ENCODE results near the gene SPTAN1.
A peak's percentile ranks its signal among the peaks of the same experiment; 100 is the strongest.
"Not testable (repeated sequence)": the region's sequence is repeated elsewhere in the genome, so short reads cannot be mapped to it uniquely, and the experiment has no call there.

Gene SPTAN1

DNA sequence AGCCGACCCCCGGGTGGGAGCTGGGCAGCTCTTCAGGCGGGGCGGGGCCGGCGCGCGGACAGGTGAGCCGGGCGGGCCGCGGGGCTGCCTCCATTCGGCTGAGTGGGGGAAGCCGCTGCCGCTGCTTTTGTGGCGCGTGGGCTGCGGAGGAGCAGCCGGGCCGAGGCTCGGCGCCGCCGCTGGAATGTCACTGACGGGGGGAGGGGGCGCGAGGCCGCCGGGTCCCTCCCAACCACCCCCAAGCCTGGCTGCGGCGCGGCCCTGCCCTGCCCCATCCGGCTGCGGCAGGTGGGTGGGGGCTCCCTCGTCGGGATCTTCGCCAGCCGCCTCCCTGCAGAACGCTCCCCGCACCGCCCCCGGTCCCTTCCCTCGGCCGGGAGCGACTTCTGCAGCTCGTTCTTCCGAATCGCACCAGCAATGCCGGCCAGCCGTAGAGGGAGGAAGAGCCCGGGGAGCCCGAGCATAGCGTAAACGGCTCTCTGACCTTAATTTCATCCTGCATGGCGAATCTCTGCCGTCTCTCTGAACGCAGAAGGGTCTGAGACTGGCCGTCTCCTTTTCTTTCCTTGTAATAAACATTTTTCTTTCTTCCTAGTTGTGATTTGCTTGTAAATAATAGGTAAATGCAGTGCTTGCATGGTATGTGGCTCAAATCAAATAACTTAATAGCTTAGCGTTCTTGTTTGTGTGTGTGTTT is 505 bp downstream of the SPTAN1 start:
- peak; percentile 49 for DNase-seq (ENCODE audit: low spot score)

DNA sequence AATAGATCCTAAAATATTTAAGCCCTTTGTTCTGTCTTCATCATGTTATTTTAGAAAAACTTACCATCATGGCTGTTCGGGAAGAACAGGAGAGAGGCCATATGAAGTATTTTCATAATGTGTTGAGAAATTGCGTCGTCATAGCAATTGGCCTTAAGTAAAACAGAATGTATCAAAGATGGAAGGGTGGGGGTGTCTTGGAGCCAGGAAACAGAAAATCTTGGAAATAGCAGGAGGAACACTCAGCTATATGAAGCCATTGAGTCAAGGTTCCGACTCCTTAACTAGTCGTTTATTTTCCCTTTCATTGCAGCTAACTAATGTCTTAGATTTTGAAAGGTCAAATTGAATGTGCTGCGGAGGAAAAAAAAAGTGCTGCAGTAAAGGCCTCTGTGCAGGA is 1.3 kb downstream of the SPTAN1 start:
- DNase-seq (ENCODE audit: low spot score) = peak; percentile 11

DNA sequence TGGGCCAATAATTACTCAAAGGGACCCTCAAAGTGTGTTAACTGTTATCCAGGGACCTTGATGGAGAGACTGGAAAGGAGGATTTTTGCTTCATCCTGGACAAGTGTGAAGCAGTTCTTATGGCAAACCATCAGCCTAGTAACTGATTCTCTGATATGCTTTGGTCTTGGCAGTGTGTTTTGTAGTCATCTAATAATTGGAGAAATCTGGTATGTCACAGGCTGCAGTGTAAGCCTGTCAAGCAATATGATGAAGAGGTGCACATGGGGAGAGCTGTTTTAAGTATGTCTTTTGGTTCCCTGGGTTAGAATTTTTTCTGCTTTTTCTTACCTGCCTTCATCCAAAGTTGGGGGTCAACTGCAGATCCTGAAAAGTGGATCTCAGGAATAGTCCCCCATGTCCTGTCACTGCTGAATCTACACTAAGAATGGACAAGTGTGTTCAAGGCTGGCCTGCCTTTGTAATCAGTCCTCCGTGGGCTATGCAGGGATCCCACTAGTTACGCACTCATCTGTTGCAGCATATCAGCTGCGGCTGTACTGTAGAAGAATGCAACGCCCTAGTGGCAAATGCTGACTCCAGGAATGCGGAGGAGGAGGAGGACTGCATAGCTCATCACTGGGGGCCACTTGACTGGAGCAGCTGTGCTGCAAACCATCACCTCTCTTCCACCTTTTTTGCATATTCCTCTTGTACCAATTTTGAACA is 1.9 kb downstream of the SPTAN1 start:
- peak; percentile 35 for DNase-seq (ENCODE audit: low spot score)

DNA sequence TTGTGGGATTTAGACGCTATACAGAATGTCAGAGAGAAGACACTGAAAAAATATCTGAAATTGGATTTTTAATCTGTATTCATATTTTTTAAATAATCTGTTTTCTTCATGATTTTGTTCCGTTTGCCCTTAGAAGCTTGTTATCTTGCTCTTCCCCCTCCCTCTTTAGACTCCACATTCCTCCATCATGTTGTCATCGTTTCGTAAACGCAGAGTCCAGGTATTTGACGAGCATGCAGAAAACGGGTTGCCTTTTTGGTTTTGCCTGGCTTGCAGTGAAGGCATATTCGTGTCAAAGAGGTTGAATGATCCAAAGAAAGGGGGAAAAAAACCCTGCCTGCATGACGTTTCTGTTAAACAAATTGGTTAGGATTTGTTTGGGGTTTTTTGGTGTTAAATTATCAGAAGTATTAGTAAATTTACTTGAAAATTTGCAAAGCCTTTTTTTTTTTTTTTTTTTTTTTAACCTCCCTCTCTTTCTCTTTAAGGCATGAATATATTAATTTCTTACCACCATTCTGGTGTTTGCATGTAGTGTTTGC is 2.9 kb downstream of the SPTAN1 start:
- DNase-seq (ENCODE audit: low spot score) = no peak

DNA sequence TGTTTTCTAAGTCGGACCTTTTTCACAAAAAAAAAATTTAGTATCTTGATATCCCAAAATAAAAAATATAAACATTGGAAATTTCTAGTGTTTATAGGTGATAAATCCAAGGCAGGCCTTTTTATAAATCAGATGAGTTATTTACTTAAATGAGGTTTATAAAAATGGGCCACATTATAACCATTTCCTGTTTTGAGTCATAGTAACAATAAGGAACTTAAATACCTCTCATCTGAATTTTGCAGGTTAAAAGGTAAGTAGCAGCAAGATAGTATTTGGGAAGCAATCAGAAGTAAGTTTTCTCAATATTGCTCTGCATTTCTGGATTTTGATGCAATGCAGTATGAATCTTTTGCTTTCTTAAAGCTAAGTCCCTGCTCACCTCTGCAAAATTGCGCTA is 3.9 kb downstream of the SPTAN1 start:
- no peak for DNase-seq (ENCODE audit: low spot score)

GRCh38 chr9:128556926-128557634 is 4.7 kb downstream of the SPTAN1 start:
- no peak for DNase-seq (ENCODE audit: low spot score)

GRCh38 chr9:128558431-128559310 is 6.3 kb downstream of the SPTAN1 start:
- peak; percentile 24 for DNase-seq (ENCODE audit: low spot score)

DNA sequence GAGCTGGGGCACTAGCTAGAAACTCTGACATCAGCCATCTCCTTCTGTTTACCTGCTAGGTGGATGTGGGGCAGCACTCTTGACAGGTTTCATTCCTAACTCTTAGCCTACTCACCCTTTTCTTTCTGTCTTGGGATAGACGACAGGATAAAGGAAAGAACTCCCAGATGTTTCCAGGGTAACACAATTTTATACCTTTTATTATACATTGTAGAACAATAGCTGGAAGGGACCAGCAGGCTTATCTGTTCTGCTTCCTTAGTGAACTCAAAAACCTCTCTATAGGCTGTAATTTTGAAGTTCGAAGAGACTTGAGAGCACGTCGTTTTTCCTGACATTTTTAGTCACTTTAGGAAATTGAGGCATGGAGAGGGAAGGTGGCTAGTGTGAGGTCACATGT is 13.2 kb downstream of the SPTAN1 start:
- DNase-seq (ENCODE audit: low spot score) = no peak

GRCh38 chr9:128568470-128569078 is 16.2 kb downstream of the SPTAN1 start:
- no peak for DNase-seq (ENCODE audit: low spot score)

GRCh38 chr9:128575469-128575868 is 23.1 kb downstream of the SPTAN1 start:
- no peak for DNase-seq (ENCODE audit: low spot score)

GRCh38 chr9:128575916-128576315 is 23.5 kb downstream of the SPTAN1 start:
- no peak for DNase-seq (ENCODE audit: low spot score)

DNA sequence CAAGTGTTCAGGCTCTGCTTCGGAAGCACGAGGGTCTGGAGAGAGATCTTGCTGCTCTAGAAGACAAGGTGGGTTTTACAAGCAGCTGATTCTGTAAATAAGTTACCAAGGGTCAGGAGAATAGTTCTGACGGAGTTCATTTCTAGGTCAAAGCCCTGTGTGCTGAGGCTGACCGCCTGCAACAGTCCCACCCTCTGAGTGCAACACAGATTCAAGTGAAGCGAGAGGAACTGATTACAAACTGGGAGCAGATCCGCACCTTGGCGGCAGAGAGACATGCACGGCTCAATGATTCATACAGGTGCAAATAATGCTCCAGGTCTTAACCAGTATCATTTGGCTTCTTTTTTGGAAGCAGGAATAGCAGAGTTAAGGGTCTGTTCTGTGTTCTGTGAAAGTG is 24.8 kb downstream of the SPTAN1 start:
- no peak for DNase-seq (ENCODE audit: low spot score)

GRCh38 chr9:128579194-128579593 is 26.8 kb downstream of the SPTAN1 start:
- DNase-seq (ENCODE audit: low spot score) = no peak

DNA sequence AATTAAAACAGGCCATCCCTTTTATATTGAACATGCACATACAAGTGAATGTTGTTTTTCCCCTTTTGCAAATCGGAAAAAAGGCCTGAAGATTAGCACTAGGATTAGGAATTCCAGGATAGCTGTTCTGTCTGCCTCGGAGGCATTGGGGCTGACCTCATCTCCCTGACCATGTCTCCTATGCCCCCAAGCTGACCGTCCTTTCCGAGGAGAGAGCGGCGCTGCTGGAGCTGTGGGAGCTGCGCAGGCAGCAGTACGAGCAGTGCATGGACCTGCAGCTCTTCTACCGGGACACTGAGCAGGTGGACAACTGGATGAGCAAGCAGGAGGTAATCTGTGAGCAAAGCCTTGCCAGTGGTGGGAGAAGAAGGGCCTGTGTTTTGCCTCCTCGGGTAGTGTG is 28.3 kb downstream of the SPTAN1 start:
- DNase-seq (ENCODE audit: low spot score) = no peak

- not testable (repeated sequence) for DNase-seq (ENCODE audit: low spot score)
Measured at GRCh38 chr9:128585155-128585554, 32.8 kb downstream of the SPTAN1 start.

GRCh38 chr9:128586934-128587333 is 34.5 kb downstream of the SPTAN1 start:
- not testable (repeated sequence) for DNase-seq (ENCODE audit: low spot score)

GRCh38 chr9:128587453-128587852 is 35.1 kb downstream of the SPTAN1 start:
- no peak for DNase-seq (ENCODE audit: low spot score)

DNA sequence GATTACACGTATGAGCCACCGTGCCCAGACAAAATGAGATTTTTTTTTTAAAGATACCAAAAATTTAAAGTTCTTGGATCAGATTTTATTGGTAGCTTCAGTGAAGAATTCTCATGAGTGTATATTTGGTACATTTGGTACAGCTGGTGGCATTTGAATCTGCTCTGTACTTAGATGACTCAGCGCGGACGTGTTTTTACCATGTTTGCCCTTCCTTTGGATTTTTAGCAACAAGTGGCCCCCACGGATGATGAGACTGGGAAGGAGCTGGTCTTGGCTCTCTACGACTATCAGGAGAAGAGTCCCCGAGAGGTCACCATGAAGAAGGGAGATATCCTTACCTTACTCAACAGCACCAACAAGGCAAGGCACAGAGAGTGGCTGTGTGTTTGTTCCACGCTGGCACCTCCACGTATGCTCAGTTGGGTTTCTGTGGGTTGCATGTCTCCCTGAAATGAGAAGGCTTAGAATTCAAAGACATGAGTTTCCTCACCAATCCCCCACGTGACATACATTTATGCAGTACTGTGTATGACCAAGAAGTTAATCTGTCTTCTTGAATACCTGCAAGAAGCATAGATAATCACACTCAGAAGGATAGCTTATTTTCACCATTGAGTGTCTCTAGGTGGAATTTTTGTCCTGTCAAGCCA is 36.3 kb downstream of the SPTAN1 start:
- no peak for DNase-seq (ENCODE audit: low spot score)

DNA sequence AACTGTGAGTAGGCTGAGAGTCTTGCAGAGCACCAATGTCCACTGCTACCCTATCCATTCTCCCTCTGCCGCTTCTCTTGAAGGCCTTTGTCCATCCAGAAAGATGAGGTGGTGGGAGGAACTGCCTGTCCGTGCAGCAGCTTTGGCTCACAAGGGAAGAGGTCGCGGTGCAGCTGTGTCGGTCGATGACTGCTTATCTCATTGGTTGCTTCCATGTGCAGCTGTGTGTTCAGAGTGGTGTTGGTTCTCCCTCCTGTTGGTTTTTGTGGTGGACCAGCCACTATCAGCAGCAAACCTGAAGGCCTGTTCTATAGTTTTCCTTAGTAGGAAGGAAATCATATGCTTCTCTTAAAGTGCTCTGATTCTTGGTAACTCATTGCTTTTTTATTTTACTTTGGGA is 40.7 kb downstream of the SPTAN1 start:
- DNase-seq (ENCODE audit: low spot score) = no peak

DNA sequence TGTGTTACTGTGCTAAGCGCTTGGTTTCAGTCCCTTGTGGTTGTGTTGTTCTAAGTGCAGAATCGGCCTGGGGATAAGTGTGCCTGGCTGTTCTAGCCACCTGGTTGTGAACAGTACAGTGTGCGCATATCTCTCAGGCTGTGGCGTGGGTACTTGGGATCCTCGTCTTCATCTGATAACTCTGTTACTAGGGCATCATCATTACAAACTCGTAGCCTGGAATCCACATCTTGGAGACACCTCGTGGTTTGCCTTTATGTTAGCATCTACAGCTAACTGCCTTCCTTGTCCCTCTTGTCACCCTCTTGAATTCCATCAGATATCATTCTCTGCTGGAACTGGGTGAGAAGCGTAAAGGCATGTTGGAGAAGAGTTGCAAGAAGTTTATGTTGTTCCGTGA is 41.5 kb downstream of the SPTAN1 start:
- no peak for DNase-seq (ENCODE audit: low spot score)
